Panc1 (cell line): Measurements from ENCODE around the gene CFAP141. TPM values are rescaled to one million over a fixed set of nuclear protein-coding genes. Genes with fewer than 3 reads are reported as not detected.

Experiments used
- ATAC-seq: fragments of 200-7000 bp; cut with Tn5 transposase; 2 replicates; pipeline ENCODE4 v1.9.1; 2020; ENCODE audit warnings: mild to moderate bottlenecking, moderate library complexity
- BruUV-seq: library from RNA; stranded (reverse); fragments of 400-500 nt; replicated peaks from 2 replicates; lab custom pipeline; 2021; lab: Mats Ljungman, UMichigan
- CTCF ChIA-PET: fragments of 300-600 bp; sonication (Branson Sonifier 250); formaldehyde crosslinking; loops from one replicate; lab custom pipeline; 2022; ENCODE audit warnings: antibody characterized with exemption; lab: Charles Lee
- POLR2A ChIA-PET: fragments of 300-600 bp; sonication (Branson Sonifier 250); formaldehyde crosslinking; loops from one replicate; lab custom pipeline; 2022; ENCODE audit warnings: antibody characterized with exemption; lab: Charles Lee
- DNase-seq: peaks from one replicate; pipeline ENCODE4 v3.0.0-alpha.2; 2010; ENCODE audit warnings: low read depth, low spot score
- H3K27ac ChIP-seq: 2 replicates; pipeline ENCODE4 v1.5.1; 2011; ENCODE audit warnings: mild to moderate bottlenecking, low read length, inconsistent platforms
- H3K27me3 ChIP-seq: fragments of 200-500 bp; sonication (Bioruptor generic); 2 replicates; pipeline ENCODE4 v1.6.0; 2014; ENCODE audit warnings: low read length, inconsistent platforms; ENCODE audit not compliant: control insufficient read depth, insufficient read depth
- H3K36me3 ChIP-seq: fragments of 200-500 bp; sonication (Bioruptor generic); 2 replicates; pipeline ENCODE4 v1.5.1; 2014; ENCODE audit warnings: inconsistent platforms, mild to moderate bottlenecking, low read length, moderate library complexity; ENCODE audit not compliant: control insufficient read depth, insufficient read depth
- H3K4me1 ChIP-seq: 2 replicates; pipeline ENCODE4 v1.5.1; 2011; ENCODE audit warnings: inconsistent platforms, mild to moderate bottlenecking, low read length, moderate library complexity; ENCODE audit not compliant: control insufficient read depth, insufficient read depth
- H3K4me3 ChIP-seq, 2 experiments: 2 replicates each; pipeline ENCODE4 v1.5.1; 2011 to 2012; ENCODE audit warnings: low read depth in 2 of 2, low read length in 2 of 2, mild to moderate bottlenecking in 2 of 2, inconsistent platforms in 1 of 2, moderate library complexity in 1 of 2
- H3K9me3 ChIP-seq: fragments of 200-500 bp; sonication (Bioruptor generic); 2 replicates; pipeline ENCODE4 v1.5.1; 2014; ENCODE audit warnings: low read depth, mild to moderate bottlenecking, inconsistent platforms, low read length, moderate library complexity; ENCODE audit not compliant: control insufficient read depth, insufficient read depth
- CTCF ChIP-seq: fragments of 450-650 bp; IDR thresholded peaks from 2 replicates; pipeline ENCODE4 v1.5.1; 2017; ENCODE audit warnings: mild to moderate bottlenecking
- POLR2AphosphoS5 ChIP-seq: IDR thresholded peaks from 2 replicates; pipeline ENCODE4 v1.6.1; 2012; ENCODE audit warnings: mild to moderate bottlenecking, low read depth, low read length, moderate library complexity
- REST ChIP-seq, 2 experiments: IDR thresholded peaks; 2 replicates each; pipeline ENCODE4 v1.6.1; 2011 to 2012; ENCODE audit warnings: low read depth in 2 of 2, control low read depth in 1 of 2, low read length in 1 of 2, mild to moderate bottlenecking in 1 of 2, moderate library complexity in 1 of 2; ENCODE audit not compliant: insufficient read depth in 1 of 2
- SIN3A ChIP-seq: IDR thresholded peaks from 2 replicates; pipeline ENCODE4 v1.6.1; 2012; ENCODE audit warnings: low read depth, mild to moderate bottlenecking, low read length, moderate library complexity, borderline replicate concordance; ENCODE audit not compliant: insufficient read depth
- TCF7L2 ChIP-seq: IDR thresholded peaks from 2 replicates; pipeline ENCODE4 v1.6.1; 2011; ENCODE audit warnings: mild to moderate bottlenecking, low read depth, low read length, inconsistent platforms
- in situ Hi-C: cut with HindIII; loops from 2 replicates; pipeline ENCODE4 v1.10.0; 2016; ENCODE audit warnings: low sequenced_read_pairs, low pct_unique_long_range_greater_than_20kb
- intact Hi-C: fragments of 100-400 bp; cut with micrococcal nuclease; formaldehyde crosslinking; loops from one replicate; pipeline ENCODE4 v1.10.0; 2022; ENCODE audit not compliant: unreplicated experiment
- total RNA-seq: library from RNA; stranded (reverse); gene quantifications from one replicate; pipeline ENCODE4 v1.2.1, GENCODE V29; 2021; ENCODE audit not compliant: unreplicated experiment

CFAP141 gene
- total RNA-seq, 1 experiment from 2014 or later: not detected

- ChIA-PET CTCF (no interaction called here), POLR2A (no interaction called here)
- in situ Hi-C loops: no loop called here
These were observed 15.6 kb downstream of the CFAP141 start for GRCh38 chr1:154190550-154190949.

GRCh38 chr1:154186852-154187501 lies 19.2 kb downstream of the CFAP141 start:
- in situ Hi-C loops: no loop called here
- H3K36me3 ChIP-seq: peaks cover 5% of the 10 kb centered on the region; the same call in 1 of the 2 replicates
- H3K27me3 ChIP-seq: peaks cover 1% of the 10 kb centered on the region
- ChIA-PET POLR2A (no interaction called here), CTCF (no interaction called here)
- no peak for DNase-seq
- intact Hi-C loops: no loop called here
- H3K27ac ChIP-seq: no peak overlapping the region
- no peak overlapping the region for H3K4me3 ChIP-seq
- ATAC-seq: no peak
- no TSS peak for BruUV-seq
- H3K9me3 ChIP-seq: no peaks in the 10 kb centered on the region
- peaks cover 5% of the 10 kb centered on the region for H3K4me1 ChIP-seq
- TF ChIP-seq CTCF (no peak), TCF7L2 (no peak), REST (IDR thresholded peaks at IDR 0.05; ENCODE audit: insufficient read depth in 1 of 2, low read depth in 2 of 2, low read length in 1 of 2) (no peak), SIN3A (no peak), POLR2AphosphoS5 (no peak)

More at GRCh38 chr1:154190550-154190949, 15.6 kb downstream of the CFAP141 start:
- Histone ChIP-seq H3K4me3 (no peak overlapping the region), H3K27me3 (peaks cover 13% of the 10 kb centered on the region), H3K36me3 (no peaks in the 10 kb centered on the region), H3K9me3 (no peaks in the 10 kb centered on the region), H3K4me1 (no peaks in the 10 kb centered on the region), H3K27ac (no peak overlapping the region)
- TF ChIP-seq CTCF (no peak), REST (IDR thresholded peaks at IDR 0.05; ENCODE audit: insufficient read depth in 1 of 2, low read depth in 2 of 2, low read length in 1 of 2) (no peak), POLR2AphosphoS5 (no peak), TCF7L2 (no peak), SIN3A (no peak)
- intact Hi-C loops: loop anchor here (10.0 kb wide), 1 partner anchor 144 kb away; no protein-coding TSS in a partner anchor
- ATAC-seq (no peak), DNase-seq (no peak)
- BruUV-seq: no TSS peak
